ENCODE results near the gene VASH2. TPM values are rescaled to one million over a fixed set of nuclear protein-coding genes. Genes with fewer than 3 reads are reported as not detected.
"Not testable (repeated sequence)": the region's sequence is repeated elsewhere in the genome, so short reads cannot be mapped to it uniquely, and the experiment has no call there.

The VASH2 gene
- total RNA-seq, 1 donor from 2014 or later: 59.8 TPM

DNA sequence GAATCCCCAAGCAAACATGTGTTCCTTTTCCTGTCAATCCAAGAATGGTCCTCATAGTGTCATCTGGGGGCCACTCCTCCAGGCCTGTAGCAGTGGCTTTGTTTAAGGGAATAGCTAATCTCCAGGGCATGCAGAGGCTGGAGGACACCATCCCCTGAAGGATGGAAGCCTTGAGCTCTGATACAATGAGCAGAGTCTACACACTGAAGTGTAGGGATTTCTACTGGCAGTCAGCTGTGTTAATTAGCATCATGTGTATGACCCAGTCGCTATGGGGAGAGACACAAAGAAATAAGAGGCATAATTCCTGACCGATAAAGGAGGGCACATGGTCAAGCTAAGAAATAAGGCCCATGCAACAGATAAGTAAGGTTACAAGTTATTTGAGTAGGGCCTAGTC is 36.2 kb downstream of the VASH2 start:
- H3K27me3 Mint-ChIP-seq (ENCODE audit: unreplicated experiment): peaks cover 6% of the 10 kb centered on the region
- no peak for DNase-seq
- H3K27ac Mint-ChIP-seq (ENCODE audit: unreplicated experiment): no peak overlapping the region
- H3K9me3 Mint-ChIP-seq (ENCODE audit: unreplicated experiment): peaks cover 7% of the 10 kb centered on the region
- H3K36me3 Mint-ChIP-seq (ENCODE audit: unreplicated experiment): peaks cover 5% of the 10 kb centered on the region
- TF ChIP-seq, protein P1, sequence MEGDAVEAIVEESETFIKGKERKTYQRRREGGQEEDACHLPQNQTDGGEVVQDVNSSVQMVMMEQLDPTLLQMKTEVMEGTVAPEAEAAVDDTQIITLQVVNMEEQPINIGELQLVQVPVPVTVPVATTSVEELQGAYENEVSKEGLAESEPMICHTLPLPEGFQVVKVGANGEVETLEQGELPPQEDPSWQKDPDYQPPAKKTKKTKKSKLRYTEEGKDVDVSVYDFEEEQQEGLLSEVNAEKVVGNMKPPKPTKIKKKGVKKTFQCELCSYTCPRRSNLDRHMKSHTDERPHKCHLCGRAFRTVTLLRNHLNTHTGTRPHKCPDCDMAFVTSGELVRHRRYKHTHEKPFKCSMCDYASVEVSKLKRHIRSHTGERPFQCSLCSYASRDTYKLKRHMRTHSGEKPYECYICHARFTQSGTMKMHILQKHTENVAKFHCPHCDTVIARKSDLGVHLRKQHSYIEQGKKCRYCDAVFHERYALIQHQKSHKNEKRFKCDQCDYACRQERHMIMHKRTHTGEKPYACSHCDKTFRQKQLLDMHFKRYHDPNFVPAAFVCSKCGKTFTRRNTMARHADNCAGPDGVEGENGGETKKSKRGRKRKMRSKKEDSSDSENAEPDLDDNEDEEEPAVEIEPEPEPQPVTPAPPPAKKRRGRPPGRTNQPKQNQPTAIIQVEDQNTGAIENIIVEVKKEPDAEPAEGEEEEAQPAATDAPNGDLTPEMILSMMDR (IDR thresholded peaks at IDR 0.05; ENCODE audit: partially characterized antibody, unreplicated experiment): no peak
- no peak overlapping the region for H3K4me3 Mint-ChIP-seq (ENCODE audit: unreplicated experiment)
- peaks cover 18% of the 10 kb centered on the region for H3K4me1 Mint-ChIP-seq (ENCODE audit: low read depth, unreplicated experiment)

DNA sequence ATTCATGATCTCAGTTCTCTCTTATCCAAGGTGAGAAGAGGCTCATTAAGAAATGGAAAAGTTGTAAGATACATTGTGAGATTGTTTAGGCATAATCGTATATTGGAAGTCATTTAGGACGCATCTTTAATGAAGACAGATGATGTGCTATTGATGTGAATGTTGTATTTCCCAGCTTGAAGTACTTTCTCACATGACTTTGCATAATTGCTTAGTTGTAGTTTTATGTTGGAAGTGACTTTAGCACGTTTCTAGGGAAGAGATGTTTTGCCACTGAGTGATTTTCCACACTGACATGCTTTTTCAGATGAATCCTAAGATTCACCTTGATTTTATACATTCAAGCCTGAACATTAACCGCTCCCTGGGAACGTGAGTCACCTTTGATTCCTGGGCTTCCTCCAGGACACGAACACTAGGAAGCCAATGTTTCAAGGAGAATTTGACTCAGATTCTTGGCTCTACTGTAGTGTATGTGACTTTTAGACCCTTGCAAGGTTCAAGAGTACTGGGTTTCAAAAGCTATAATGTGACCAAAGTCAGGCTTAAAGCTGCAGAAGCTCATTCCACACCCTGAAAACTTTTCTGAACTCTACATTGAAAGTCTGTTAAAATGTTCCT is 37.5 kb downstream of the VASH2 start:
- Mint-ChIP-seq H3K4me3 (ENCODE audit: unreplicated experiment) (no peak overlapping the region), H3K9me3 (ENCODE audit: unreplicated experiment) (no peaks in the 10 kb centered on the region), H3K4me1 (ENCODE audit: low read depth, unreplicated experiment) (peaks cover 11% of the 10 kb centered on the region), H3K27me3 (ENCODE audit: unreplicated experiment) (peaks cover 2% of the 10 kb centered on the region), H3K27ac (ENCODE audit: unreplicated experiment) (no peak overlapping the region), H3K36me3 (ENCODE audit: unreplicated experiment) (peaks cover 5% of the 10 kb centered on the region)
- TF ChIP-seq, protein P1 (IDR thresholded peaks at IDR 0.05; ENCODE audit: partially characterized antibody, unreplicated experiment): no peak
- no peak for DNase-seq

DNA sequence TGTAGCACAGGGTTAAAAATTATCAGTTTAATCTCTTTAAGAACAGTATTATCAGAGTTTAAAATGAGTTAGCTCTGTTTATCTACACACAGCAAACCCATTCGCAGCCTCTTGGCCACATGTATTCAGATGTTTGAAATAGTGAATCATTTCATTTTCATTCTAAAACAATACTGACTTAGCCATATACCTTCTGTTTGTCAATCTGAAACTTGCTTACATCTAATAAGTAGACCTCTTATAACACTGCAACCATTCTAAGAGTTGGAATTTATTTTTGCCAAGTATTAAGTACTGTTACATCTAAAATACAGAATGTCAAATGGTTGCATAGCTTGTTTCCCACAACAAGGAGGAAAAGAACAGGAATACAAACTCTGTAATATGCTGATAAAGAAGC is 39.9 kb downstream of the VASH2 start:
- no peak overlapping the region for H3K4me3 Mint-ChIP-seq (ENCODE audit: unreplicated experiment)
- peaks cover 11% of the 10 kb centered on the region for H3K4me1 Mint-ChIP-seq (ENCODE audit: low read depth, unreplicated experiment)
- H3K27me3 Mint-ChIP-seq (ENCODE audit: unreplicated experiment): no peaks in the 10 kb centered on the region
- no peak for DNase-seq
- no peaks in the 10 kb centered on the region for H3K9me3 Mint-ChIP-seq (ENCODE audit: unreplicated experiment)
- no peaks in the 10 kb centered on the region for H3K36me3 Mint-ChIP-seq (ENCODE audit: unreplicated experiment)
- peak overlapping the region; percentile 28 for H3K27ac Mint-ChIP-seq (ENCODE audit: unreplicated experiment)
- TF ChIP-seq, protein P1 (IDR thresholded peaks at IDR 0.05; ENCODE audit: partially characterized antibody, unreplicated experiment): no peak

DNA sequence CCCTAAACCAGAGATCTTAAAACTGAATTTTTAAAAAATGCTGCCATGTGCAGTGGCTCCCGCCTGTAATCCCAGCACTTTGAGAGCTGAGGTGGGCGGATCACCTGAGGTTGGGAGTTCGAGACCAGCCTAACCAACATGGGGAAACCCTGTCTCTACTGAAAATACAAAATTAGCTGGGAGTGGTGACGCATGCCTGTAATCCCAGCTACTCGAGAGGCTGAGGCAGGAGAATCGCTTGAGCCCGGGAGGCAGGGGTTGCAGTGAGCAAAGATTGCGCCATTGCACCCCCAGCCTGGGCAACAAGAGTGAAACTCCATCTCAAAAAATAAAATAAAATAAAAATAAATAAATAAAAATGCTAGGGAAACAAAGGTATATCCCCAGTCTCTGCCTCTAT is 43.6 kb downstream of the VASH2 start:
- not testable (repeated sequence) for H3K27me3 Mint-ChIP-seq (ENCODE audit: unreplicated experiment); H3K4me3 Mint-ChIP-seq (ENCODE audit: unreplicated experiment); H3K36me3 Mint-ChIP-seq (ENCODE audit: unreplicated experiment); H3K9me3 Mint-ChIP-seq (ENCODE audit: unreplicated experiment); H3K4me1 Mint-ChIP-seq (ENCODE audit: low read depth, unreplicated experiment); DNase-seq; H3K27ac Mint-ChIP-seq (ENCODE audit: unreplicated experiment)

DNA sequence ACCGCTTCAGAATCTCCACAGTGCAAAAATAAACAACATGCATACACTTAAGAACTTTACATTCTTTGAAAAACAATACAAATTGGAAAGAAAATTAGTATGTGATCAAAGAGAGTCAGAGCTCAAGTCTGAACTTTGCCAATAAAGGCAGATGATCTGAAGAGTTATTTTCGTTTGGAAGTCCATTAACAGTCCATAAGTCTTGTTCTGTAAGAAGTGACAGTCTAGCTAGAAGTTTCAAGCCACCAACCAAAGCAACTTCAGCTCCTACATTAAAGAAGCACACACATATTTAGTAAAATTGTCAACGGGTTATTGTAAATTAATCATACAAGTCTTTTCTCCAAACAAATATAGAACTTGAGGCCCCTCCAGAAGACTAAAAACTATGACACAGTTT is 44.6 kb downstream of the VASH2 start:
- TF ChIP-seq, protein P1 (IDR thresholded peaks at IDR 0.05; ENCODE audit: partially characterized antibody, unreplicated experiment): no peak
- Mint-ChIP-seq H3K27me3 (ENCODE audit: unreplicated experiment) (no peaks in the 10 kb centered on the region), H3K9me3 (ENCODE audit: unreplicated experiment) (no peaks in the 10 kb centered on the region), H3K4me3 (ENCODE audit: unreplicated experiment) (no peak overlapping the region), H3K27ac (ENCODE audit: unreplicated experiment) (no peak overlapping the region), H3K36me3 (ENCODE audit: unreplicated experiment) (no peaks in the 10 kb centered on the region), H3K4me1 (ENCODE audit: low read depth, unreplicated experiment) (peaks cover 5% of the 10 kb centered on the region)
- DNase-seq: no peak
